ENCODE measurements around the gene PROM2.

DNA sequence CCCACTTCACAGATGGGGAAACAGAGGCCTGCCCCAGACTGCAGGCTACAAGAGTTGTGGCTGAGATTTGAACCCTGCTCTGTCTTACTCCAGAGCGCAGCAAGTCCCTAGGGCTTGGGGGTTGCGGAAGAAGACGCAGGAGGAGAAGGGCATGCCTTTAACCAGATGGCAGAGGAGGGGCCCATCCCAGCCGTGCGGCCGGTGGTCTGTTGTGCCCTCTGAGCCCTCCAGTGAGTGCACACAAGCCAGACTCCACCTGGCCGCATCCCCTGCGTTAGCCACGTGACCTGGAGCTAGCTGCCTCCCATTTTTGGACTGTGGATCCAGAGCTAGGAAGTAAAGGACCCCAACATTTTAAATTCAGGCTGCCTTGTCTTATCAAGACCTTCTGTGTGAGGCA lies 25.7 kb downstream of the PROM2 start:
- TF ChIP-seq, protein P1, sequence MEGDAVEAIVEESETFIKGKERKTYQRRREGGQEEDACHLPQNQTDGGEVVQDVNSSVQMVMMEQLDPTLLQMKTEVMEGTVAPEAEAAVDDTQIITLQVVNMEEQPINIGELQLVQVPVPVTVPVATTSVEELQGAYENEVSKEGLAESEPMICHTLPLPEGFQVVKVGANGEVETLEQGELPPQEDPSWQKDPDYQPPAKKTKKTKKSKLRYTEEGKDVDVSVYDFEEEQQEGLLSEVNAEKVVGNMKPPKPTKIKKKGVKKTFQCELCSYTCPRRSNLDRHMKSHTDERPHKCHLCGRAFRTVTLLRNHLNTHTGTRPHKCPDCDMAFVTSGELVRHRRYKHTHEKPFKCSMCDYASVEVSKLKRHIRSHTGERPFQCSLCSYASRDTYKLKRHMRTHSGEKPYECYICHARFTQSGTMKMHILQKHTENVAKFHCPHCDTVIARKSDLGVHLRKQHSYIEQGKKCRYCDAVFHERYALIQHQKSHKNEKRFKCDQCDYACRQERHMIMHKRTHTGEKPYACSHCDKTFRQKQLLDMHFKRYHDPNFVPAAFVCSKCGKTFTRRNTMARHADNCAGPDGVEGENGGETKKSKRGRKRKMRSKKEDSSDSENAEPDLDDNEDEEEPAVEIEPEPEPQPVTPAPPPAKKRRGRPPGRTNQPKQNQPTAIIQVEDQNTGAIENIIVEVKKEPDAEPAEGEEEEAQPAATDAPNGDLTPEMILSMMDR (IDR thresholded peaks at IDR 0.05), result no peak
- TF ChIP-seq POLR2A (IDR thresholded peaks at IDR 0.05), result no peak

All from uterus (tissue), 2 donors.